HepG2 (cell line): ENCODE results near the gene ADAMTSL4. TPM values are rescaled to one million over a fixed set of nuclear protein-coding genes. Genes with fewer than 3 reads are reported as not detected.
A peak's percentile ranks its signal among the peaks of the same experiment; 100 is the strongest.

ENCODE experiments used
- AGO1 ChIP-seq: fragments of 200-400 bp; formaldehyde crosslinking; IDR thresholded peaks from 2 replicates; pipeline ENCODE4 v1.6.1; 2017; ENCODE audit warnings: mild to moderate bottlenecking, low read depth, low read length, moderate library complexity; ENCODE audit not compliant: poor library complexity, severe bottlenecking
- CCAR2 ChIP-seq: fragments of 200-400 bp; formaldehyde crosslinking; optimal IDR thresholded peaks from 2 replicates; pipeline ENCODE3; 2018; ENCODE audit warnings: low read depth, mild to moderate bottlenecking, low read length, moderate library complexity
- KAT2B ChIP-seq: fragments of 150-350 bp; IDR thresholded peaks from 2 replicates; pipeline ENCODE4 v1.6.1; 2014; ENCODE audit warnings: low read depth, low read length, borderline replicate concordance
- PAWR ChIP-seq: sonication (generic); formaldehyde crosslinking; IDR thresholded peaks from 2 replicates; pipeline ENCODE4 v1.4.0; 2020; ENCODE audit warnings: missing genetic modification reagents, mild to moderate bottlenecking, borderline replicate concordance
- SIX4 ChIP-seq: sonication (generic); formaldehyde crosslinking; IDR thresholded peaks from 2 replicates; pipeline ENCODE4 v1.4.0; 2020; ENCODE audit warnings: missing genetic modification reagents
- SNAPC2 ChIP-seq: sonication (generic); formaldehyde crosslinking; IDR thresholded peaks from 2 replicates; pipeline ENCODE4 v1.8.1; 2022; ENCODE audit warnings: mild to moderate bottlenecking, missing genetic modification reagents
- SNAPC5 ChIP-seq: sonication (generic); formaldehyde crosslinking; IDR thresholded peaks from 2 replicates; pipeline ENCODE4 v1.8.1; 2023; ENCODE audit warnings: mild to moderate bottlenecking, missing genetic modification reagents, borderline replicate concordance
- SRF ChIP-seq: IDR thresholded peaks from 2 replicates; pipeline ENCODE4 v1.6.1; 2011; ENCODE audit warnings: mild to moderate bottlenecking, low read depth, low read length, moderate library complexity
- SRSF1 ChIP-seq: fragments of 200-400 bp; formaldehyde crosslinking; optimal IDR thresholded peaks from 2 replicates; pipeline ENCODE3; 2017; ENCODE audit warnings: mild to moderate bottlenecking, low read depth, low read length, moderate library complexity
- YEATS4 ChIP-seq: sonication (generic); formaldehyde crosslinking; IDR thresholded peaks from 2 replicates; pipeline ENCODE4 v1.4.0; 2020; ENCODE audit warnings: missing genetic modification reagents, borderline replicate concordance
- ZBTB43 ChIP-seq: sonication (generic); formaldehyde crosslinking; conservative IDR thresholded peaks from 2 replicates; pipeline ENCODE4 v1.4.0; 2020; ENCODE audit warnings: missing genetic modification reagents
- ZGPAT ChIP-seq: IDR thresholded peaks from 2 replicates; pipeline ENCODE4 v1.6.1; 2016; ENCODE audit warnings: mild to moderate bottlenecking
- ZKSCAN1 ChIP-seq: fragments of 150-350 bp; IDR thresholded peaks from 2 replicates; pipeline ENCODE4 v1.6.1; 2014; ENCODE audit warnings: low read length
- ZNF280B ChIP-seq: sonication (generic); formaldehyde crosslinking; IDR thresholded peaks from 2 replicates; pipeline ENCODE4 v1.5.0; 2020; ENCODE audit warnings: missing genetic modification reagents, mild to moderate bottlenecking, borderline replicate concordance
- ZNF281 ChIP-seq: sonication (generic); formaldehyde crosslinking; IDR thresholded peaks from 2 replicates; pipeline ENCODE4 v1.4.0; 2020; ENCODE audit warnings: missing genetic modification reagents, borderline replicate concordance
- ZNF33B ChIP-seq: sonication (generic); formaldehyde crosslinking; IDR thresholded peaks from 2 replicates; pipeline ENCODE4 v1.5.1; 2020; ENCODE audit warnings: mild to moderate bottlenecking, missing genetic modification reagents
- ZNF367 ChIP-seq: sonication (generic); formaldehyde crosslinking; IDR thresholded peaks from 2 replicates; pipeline ENCODE4 v1.4.0; 2020; ENCODE audit warnings: missing genetic modification reagents, borderline replicate concordance
- ZNF724P ChIP-seq: sonication (generic); formaldehyde crosslinking; IDR thresholded peaks from 2 replicates; pipeline ENCODE4 v1.8.0; 2022; ENCODE audit warnings: missing genetic modification reagents, borderline replicate concordance
- ZNF790 ChIP-seq: sonication (generic); formaldehyde crosslinking; IDR thresholded peaks from 2 replicates; pipeline ENCODE4 v1.8.0; 2022; ENCODE audit warnings: missing genetic modification reagents, mild to moderate bottlenecking, borderline replicate concordance
- ZNF839 ChIP-seq: sonication (generic); formaldehyde crosslinking; IDR thresholded peaks from 2 replicates; pipeline ENCODE4 v1.4.0; 2020; ENCODE audit warnings: missing genetic modification reagents, mild to moderate bottlenecking, borderline replicate concordance
- ZNF891 ChIP-seq: sonication (generic); formaldehyde crosslinking; IDR thresholded peaks from 2 replicates; pipeline ENCODE4 v1.5.0; 2020; ENCODE audit warnings: mild to moderate bottlenecking, missing genetic modification reagents
- polyA plus RNA-seq, 8 experiments: library from polyadenylated mRNA; depleted of rRNA in 3 of 8; stranded (reverse) in 7 of 8; unstranded in 1 of 8; fragments of >200 nt; fragmentation: Illumina TruSeq in 4 of 8; extraction: Trizol in 4 of 8; gene quantifications; 2 replicates each; pipeline versions ENCODE4 v1.2.1 to v1.2.3, GENCODE V29; 2011 to 2016; ENCODE audit warnings: low read depth in 4 of 8, missing spikeins in 1 of 8, mixed read lengths in 1 of 8; ENCODE audit not compliant: insufficient read depth in 1 of 8
- total RNA-seq, 5 experiments: library from RNA; depleted of rRNA; stranded (reverse); fragments of >200 nt; fragmentation: Illumina TruSeq; extraction: Trizol; gene quantifications; 2 replicates each; pipeline ENCODE4 v1.2.3, GENCODE V29; 2016; ENCODE audit warnings: low read depth in 1 of 5

Gene ADAMTSL4
- total and polyA plus RNA-seq, 2 of the 13 experiments (the other 11 are each of a cell fraction or from before 2014, with no cell fraction given) = 3.9 to 16.4 TPM

GRCh38 chr1:150579110-150579944, 30.1 kb downstream of the ADAMTSL4 start, which contains the start of gene MCL1 (continued):
- TF ChIP-seq ZNF281 (peak; percentile 75; the same call in 1 of the 2 replicates), PAWR (CRISPR knock-in tag) (no peak), SNAPC5 (CRISPR knock-in tag) (no peak), SNAPC2 (CRISPR knock-in tag) (no peak), ZGPAT (CRISPR knock-in tag) (peak; percentile 89), ZNF367 (CRISPR knock-in tag) (no peak), ZKSCAN1 (0 out of 2 replicates have a peak, but pooled peaks have one; percentile 12), SRSF1 (no peak), ZNF280B (CRISPR knock-in tag) (no peak), ZBTB43 (peak; percentile 65; the same call in 1 of the 2 replicates), ZNF891 (CRISPR knock-in tag) (no peak; the same call in none of the 2 replicates), CCAR2 (no peak), YEATS4 (CRISPR knock-in tag) (peak; percentile 30; the same call in 1 of the 2 replicates), KAT2B (no peak), AGO1 (peak; percentile 34), ZNF790 (CRISPR knock-in tag) (no peak), ZNF33B (CRISPR knock-in tag) (no peak), ZNF839 (CRISPR knock-in tag) (no peak; the same call in 1 of the 2 replicates), ZNF724P (CRISPR knock-in tag) (0 out of 2 replicates have a peak, but pooled peaks have one; percentile 4), SIX4 (no peak), SRF (peak; percentile 100)
